Gastroesophageal sphincter (tissue), 3 donors: ENCODE measurements around the gene OR10G4.

ENCODE experiments used
- EP300 ChIP-seq: sonication (generic); formaldehyde crosslinking; IDR thresholded peaks from one replicate; pipeline ENCODE4 v1.6.1; 2017; ENCODE audit warnings: antibody characterized with exemption, mild to moderate bottlenecking
- POLR2A ChIP-seq, 2 donors: fragments of 450-650 bp; IDR thresholded peaks; one replicate each; pipeline ENCODE4 v1.6.1; 2017; ENCODE audit warnings: antibody characterized with exemption in 2 of 2, mild to moderate bottlenecking in 2 of 2, moderate library complexity in 1 of 2
- POLR2AphosphoS5 ChIP-seq: sonication (generic); formaldehyde crosslinking; IDR thresholded peaks from one replicate; pipeline ENCODE4 v1.6.1; 2017; ENCODE audit warnings: antibody characterized with exemption
- TF ChIP-seq, protein P1 (sequence below), 4 experiments: fragments of 200-600 bp in 2 of 4; fragments of 450-650 bp in 2 of 4; sonication (generic) in 1 of 4; IDR thresholded peaks; one replicate each; pipeline ENCODE4 v1.5.1; 2017 to 2019; ENCODE audit warnings: antibody characterized with exemption in 4 of 4, mild to moderate bottlenecking in 2 of 4, moderate library complexity in 2 of 4

DNA sequence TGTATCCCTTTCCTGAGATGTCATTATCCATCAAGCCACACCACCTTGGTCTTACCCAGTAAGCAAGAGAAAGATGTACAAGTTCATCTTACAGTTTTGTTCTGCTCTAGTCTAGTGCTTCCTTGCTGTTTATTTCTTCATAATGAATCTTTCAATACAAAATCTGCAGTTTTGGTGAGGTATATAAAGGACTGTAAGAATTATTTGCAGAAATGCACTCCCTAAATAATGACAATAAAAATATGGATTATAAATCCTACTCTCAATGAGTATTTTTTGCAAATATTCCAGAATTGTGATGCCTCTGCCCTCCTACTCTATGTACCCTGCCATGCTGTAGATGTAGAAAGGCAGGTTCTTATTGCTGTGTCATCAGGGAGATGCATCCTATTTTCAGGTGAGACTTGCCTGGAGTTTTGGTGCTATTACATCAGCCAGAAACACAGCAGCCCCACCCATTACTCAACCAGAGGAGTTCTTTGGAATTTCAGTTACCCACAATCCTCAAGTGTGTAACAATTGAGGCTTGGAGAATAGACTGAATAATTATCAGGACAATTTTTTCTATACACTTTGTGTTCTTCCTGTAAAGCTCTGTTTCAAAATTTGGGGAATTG is 35.0 kb upstream of the OR10G4 start, which contains the start of gene OR10S1:
- TF ChIP-seq EP300: no peak
- TF ChIP-seq, protein P1, sequence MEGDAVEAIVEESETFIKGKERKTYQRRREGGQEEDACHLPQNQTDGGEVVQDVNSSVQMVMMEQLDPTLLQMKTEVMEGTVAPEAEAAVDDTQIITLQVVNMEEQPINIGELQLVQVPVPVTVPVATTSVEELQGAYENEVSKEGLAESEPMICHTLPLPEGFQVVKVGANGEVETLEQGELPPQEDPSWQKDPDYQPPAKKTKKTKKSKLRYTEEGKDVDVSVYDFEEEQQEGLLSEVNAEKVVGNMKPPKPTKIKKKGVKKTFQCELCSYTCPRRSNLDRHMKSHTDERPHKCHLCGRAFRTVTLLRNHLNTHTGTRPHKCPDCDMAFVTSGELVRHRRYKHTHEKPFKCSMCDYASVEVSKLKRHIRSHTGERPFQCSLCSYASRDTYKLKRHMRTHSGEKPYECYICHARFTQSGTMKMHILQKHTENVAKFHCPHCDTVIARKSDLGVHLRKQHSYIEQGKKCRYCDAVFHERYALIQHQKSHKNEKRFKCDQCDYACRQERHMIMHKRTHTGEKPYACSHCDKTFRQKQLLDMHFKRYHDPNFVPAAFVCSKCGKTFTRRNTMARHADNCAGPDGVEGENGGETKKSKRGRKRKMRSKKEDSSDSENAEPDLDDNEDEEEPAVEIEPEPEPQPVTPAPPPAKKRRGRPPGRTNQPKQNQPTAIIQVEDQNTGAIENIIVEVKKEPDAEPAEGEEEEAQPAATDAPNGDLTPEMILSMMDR (IDR thresholded peaks at IDR 0.05): no peak
- TF ChIP-seq POLR2A (IDR thresholded peaks at IDR 0.05): no peak
- TF ChIP-seq POLR2AphosphoS5: no peak
